AG09309 (cell line): ENCODE results near the gene ICAM4.

Experiments used
- DNase-seq: peaks from one replicate; pipeline ENCODE4 v3.0.0-alpha.2; 2010; ENCODE audit warnings: low read depth
- H3K4me3 ChIP-seq: 2 replicates; pipeline ENCODE4 v1.5.1; 2011; ENCODE audit warnings: mild to moderate bottlenecking, low read depth, low read length, moderate library complexity; ENCODE audit not compliant: control insufficient read depth
- CTCF ChIP-seq: IDR thresholded peaks from 2 replicates; pipeline ENCODE4 v1.5.1; 2011; ENCODE audit warnings: mild to moderate bottlenecking, low read depth, low read length, inconsistent platforms; ENCODE audit not compliant: insufficient read depth, control insufficient read depth; ENCODE audit errors: missing control alignments

ICAM4 gene

GRCh38 chr19:10284960-10285278 is 1.8 kb upstream of the ICAM4 start:
- H3K4me3 ChIP-seq: no peak overlapping the region
- TF ChIP-seq CTCF: no peak
- DNase-seq: no peak

GRCh38 chr19:10285393-10285792 is 1.4 kb upstream of the ICAM4 start:
- DNase-seq: no peak
- TF ChIP-seq CTCF: no peak
- no peak overlapping the region for H3K4me3 ChIP-seq

- no peak for DNase-seq
- H3K4me3 ChIP-seq: peak overlapping the region; percentile 59
- no peak for TF ChIP-seq CTCF
These were observed 2.0 kb downstream of the ICAM4 start for GRCh38 chr19:10288662-10289166.

GRCh38 chr19:10289167-10289835 is 2.5 kb downstream of the ICAM4 start:
- DNase-seq: no peak
- TF ChIP-seq CTCF: no peak
- H3K4me3 ChIP-seq: peak overlapping the region; percentile 59

- DNase-seq: no peak
- TF ChIP-seq CTCF: no peak
- H3K4me3 ChIP-seq: peak within 1 kb of the TSS; percentile 59
These were observed 3.1 kb downstream of the ICAM4 start, which contains the start of gene ICAM5 for GRCh38 chr19:10289836-10290356. Gene ICAM5 (plus strand): TSS chr19:10289952. CDS start chr19:10290044, 92 bp downstream.

GRCh38 chr19:10290357-10290875 is 3.7 kb downstream of the ICAM4 start:
- no peak for DNase-seq
- peak overlapping the region; percentile 59 for H3K4me3 ChIP-seq

More at GRCh38 chr19:10290357-10290875, 3.7 kb downstream of the ICAM4 start:
- TF ChIP-seq CTCF: no peak
